HG02642 (cell line): ENCODE measurements around the gene GPR50.

Source experiments
- ATAC-seq: cut with Tn5 transposase; IDR thresholded peaks from one replicate; pipeline ENCODE4 v1.9.1; 2021; ENCODE audit warnings: mild to moderate bottlenecking; ENCODE audit not compliant: unreplicated experiment, poor library complexity

The GPR50 gene

GRCh38 chrX:151225843-151226242 is 49.5 kb downstream of the GPR50 start:
- no peak for ATAC-seq

- no peak for ATAC-seq
Observed at GRCh38 chrX:151226941-151227340, 50.6 kb downstream of the GPR50 start.

- ATAC-seq: no peak
Observed at GRCh38 chrX:151227627-151228026, 51.2 kb downstream of the GPR50 start.

- ATAC-seq: no peak
Observed at GRCh38 chrX:151228935-151229334, 52.6 kb downstream of the GPR50 start.
